ENCODE measurements around the gene SCAMP1. TPM values are rescaled to one million over a fixed set of nuclear protein-coding genes. Genes with fewer than 3 reads are reported as not detected.
A peak's percentile ranks its signal among the peaks of the same experiment; 100 is the strongest.

The SCAMP1 gene
- total RNA-seq, 1 experiment from 2014 or later = 36.0 TPM

- WGBS (ENCODE audit: extremely low coverage, insufficient read length, low lambda C conversion rate) = no CpG with 5 or more reads among the region's 15 CpGs
- no peak overlapping the region for H3K4me3 Mint-ChIP-seq
- H4K91ac ChIP-seq (ENCODE audit: insufficient read length, low read depth, low read length) = no peak overlapping the region
- H2BK12ac ChIP-seq (ENCODE audit: insufficient read length, low read depth, low read length) = no peak overlapping the region
- H3K9me3 ChIP-seq (ENCODE audit: control insufficient read depth, low read depth, low read length) = no peaks in the 10 kb centered on the region
- no peak overlapping the region for H2BK20ac ChIP-seq (ENCODE audit: low read depth, low read length, poor library complexity, severe bottlenecking)
- H3K4me2 ChIP-seq (ENCODE audit: insufficient read depth, insufficient read length, low read length) = no peak overlapping the region
- H2BK15ac ChIP-seq (ENCODE audit: low read depth, low read length) = no peak overlapping the region
- H4K20me1 ChIP-seq (ENCODE audit: control insufficient read depth, insufficient read depth, insufficient read length) = no peaks in the 10 kb centered on the region
- H3K9ac ChIP-seq (ENCODE audit: extremely low read depth, insufficient read length, low read length) = no peak overlapping the region
- H3K4ac ChIP-seq (ENCODE audit: low read depth, low read length) = no peak overlapping the region
- H3K27ac ChIP-seq (ENCODE audit: insufficient read length, low read depth, low read length) = no peak overlapping the region
- no peaks in the 10 kb centered on the region for H3K79me1 ChIP-seq (ENCODE audit: insufficient read depth, low read depth, low read length, poor library complexity, severe bottlenecking)
- H2AK5ac ChIP-seq (ENCODE audit: insufficient read length, low read length) = no peak overlapping the region
- no peaks in the 10 kb centered on the region; the same call in 1 of the 2 replicates for H3K27me3 Mint-ChIP-seq (ENCODE audit: low read depth)
- H3K4me1 Mint-ChIP-seq = peaks cover 18 to 22% of the 10 kb centered on the region in 2 experiments
- TF ChIP-seq CTCF (conservative IDR thresholded peaks at IDR 0.05) = no peak
- no peak overlapping the region for H4K5ac ChIP-seq (ENCODE audit: insufficient read length, low read depth, low read length)
- H3K9me3 Mint-ChIP-seq = no peaks in the 10 kb centered on the region
- no peak overlapping the region for H3K23ac ChIP-seq (ENCODE audit: insufficient read length, low read depth, low read length)
- H2BK5ac ChIP-seq (ENCODE audit: insufficient read length, low read length) = no peak overlapping the region
- no peak overlapping the region for H3K14ac ChIP-seq (ENCODE audit: insufficient read depth, low read length)
- H4K8ac ChIP-seq (replicated peaks; ENCODE audit: insufficient read length, low read depth, low read length) = no peak overlapping the region
- H3K18ac ChIP-seq (ENCODE audit: insufficient read length, low read depth, low read length) = no peak overlapping the region
- peaks cover 4% of the 10 kb centered on the region; the same call in 1 of the 2 replicates for H3K4me1 ChIP-seq (ENCODE audit: insufficient read depth, low read length)
- no peaks in the 10 kb centered on the region for H3K27me3 ChIP-seq (ENCODE audit: insufficient read depth, low read length)
- no peak overlapping the region for H2BK120ac ChIP-seq (ENCODE audit: low read depth, low read length, poor library complexity, severe bottlenecking)
- no peaks in the 10 kb centered on the region; the same call in 1 of the 2 replicates for H3K79me2 ChIP-seq (ENCODE audit: insufficient read depth, low read length)
- H3T11ph ChIP-seq (ENCODE audit: low read length) = no peak overlapping the region
- H3K56ac ChIP-seq (ENCODE audit: insufficient read length, low read depth, low read length) = no peak overlapping the region
- no peak for DNase-seq
- H2AFZ ChIP-seq (ENCODE audit: low read length) = no peak overlapping the region
- peak overlapping the region in 2 of 3 experiments; percentile 0 to 50; a peak in 1 of 7 replicates for H3K27ac Mint-ChIP-seq
- peaks cover 0 to 12% (median 0%) of the 10 kb centered on the region in 3 experiments; a peak in 4 of 7 replicates for H3K36me3 Mint-ChIP-seq (ENCODE audit: insufficient read depth in 1 of 3, low read depth in 3 of 3)
- no peaks in the 10 kb centered on the region for H3K23me2 ChIP-seq (ENCODE audit: insufficient read length, low read depth, low read length, poor library complexity, severe bottlenecking)
Measured at GRCh38 chr5:78523314-78524193, 163.1 kb downstream of the SCAMP1 start.
